ENCODE results near the gene CAMK1D. TPM values are rescaled to one million over a fixed set of nuclear protein-coding genes. Genes with fewer than 3 reads are reported as not detected.

CAMK1D gene
- total and polyA plus RNA-seq, 2 donors (not counting 3 experiments of a cell fraction or from before 2014, with no cell fraction given) = 0.37 to 4.2 TPM

DNA sequence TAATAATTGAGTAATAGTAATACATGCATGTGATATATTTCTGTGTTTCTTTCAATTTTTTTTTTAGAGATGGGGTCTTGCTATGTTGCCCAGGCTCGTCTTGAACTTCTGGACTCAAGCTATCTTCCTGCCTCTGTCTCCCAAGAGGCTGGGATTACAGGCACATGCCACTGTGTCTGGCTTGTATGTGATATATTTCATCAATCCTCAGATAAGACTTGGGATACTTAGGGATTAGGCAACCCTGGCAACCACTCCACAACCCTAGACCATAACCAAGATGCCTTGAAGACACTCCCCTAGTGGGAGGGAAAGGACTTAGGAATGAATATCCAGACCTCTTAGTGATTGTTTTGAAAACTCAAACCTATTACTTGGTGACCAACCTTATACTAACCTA lies 497.4 kb downstream of the CAMK1D start:
- dilution Hi-C loops (cut with MboI; ENCODE audit: extremely low pct_ligation_motif_present, low sequenced_read_pairs) = no loop called here
- H3K27ac ChIP-seq (ENCODE audit: insufficient read depth, low read depth, low read length) = no peak overlapping the region
- H3K4me1 ChIP-seq (ENCODE audit: control insufficient read depth, extremely low read depth, insufficient read depth, low read length) = peaks cover 31% of the 10 kb centered on the region
- H3K9me3 ChIP-seq (replicated peaks; ENCODE audit: control insufficient read depth, insufficient read depth, low read length) = no peaks in the 10 kb centered on the region
- no peaks in the 10 kb centered on the region for H3K79me2 ChIP-seq (ENCODE audit: control insufficient read depth, insufficient read depth, low read length)
- intact Hi-C loops (cut with micrococcal nuclease) = loop anchor here (5.0 kb wide), 1 partner anchor 44 kb away; no protein-coding TSS in a partner anchor
- POLR2A ChIA-PET = no interaction called here
- CTCF ChIA-PET = interaction anchor here (1.0 to 2.0 kb wide), 2 partner anchors 17 to 64 kb away, joined by 3 to 7 read pairs; no protein-coding TSS in a partner anchor
- no peaks in the 10 kb centered on the region for H3K27me3 ChIP-seq (ENCODE audit: control insufficient read depth in 2 of 2, insufficient read depth in 2 of 2, low read length in 2 of 2)
- no peaks in the 10 kb centered on the region for H3K36me3 ChIP-seq (ENCODE audit: control insufficient read depth in 2 of 2, extremely low read depth in 1 of 2, insufficient read depth in 2 of 2, low read length in 2 of 2)
- FAIRE-seq (no peak), DNase-seq (ENCODE audit: low read depth, low spot score) (no peak)
- H2AFZ ChIP-seq (ENCODE audit: low read depth, low read length) = no peak overlapping the region
- H3K9me1 ChIP-seq (replicated peaks; ENCODE audit: control insufficient read depth, extremely low read depth, insufficient read depth, low read length) = no peaks in the 10 kb centered on the region
- no peak overlapping the region for H3K9ac ChIP-seq (replicated peaks; ENCODE audit: extremely low read depth, insufficient read depth, low read length)
- TF ChIP-seq EZH2 (IDR thresholded peaks at IDR 0.05; ENCODE audit: borderline replicate concordance, low read depth, low read length, severe bottlenecking) = no peak
- TF ChIP-seq GATA2 (IDR thresholded peaks at IDR 0.05; ENCODE audit: insufficient read depth, insufficient read length, low read depth, low read length) = no peak
- TF ChIP-seq, protein P1, sequence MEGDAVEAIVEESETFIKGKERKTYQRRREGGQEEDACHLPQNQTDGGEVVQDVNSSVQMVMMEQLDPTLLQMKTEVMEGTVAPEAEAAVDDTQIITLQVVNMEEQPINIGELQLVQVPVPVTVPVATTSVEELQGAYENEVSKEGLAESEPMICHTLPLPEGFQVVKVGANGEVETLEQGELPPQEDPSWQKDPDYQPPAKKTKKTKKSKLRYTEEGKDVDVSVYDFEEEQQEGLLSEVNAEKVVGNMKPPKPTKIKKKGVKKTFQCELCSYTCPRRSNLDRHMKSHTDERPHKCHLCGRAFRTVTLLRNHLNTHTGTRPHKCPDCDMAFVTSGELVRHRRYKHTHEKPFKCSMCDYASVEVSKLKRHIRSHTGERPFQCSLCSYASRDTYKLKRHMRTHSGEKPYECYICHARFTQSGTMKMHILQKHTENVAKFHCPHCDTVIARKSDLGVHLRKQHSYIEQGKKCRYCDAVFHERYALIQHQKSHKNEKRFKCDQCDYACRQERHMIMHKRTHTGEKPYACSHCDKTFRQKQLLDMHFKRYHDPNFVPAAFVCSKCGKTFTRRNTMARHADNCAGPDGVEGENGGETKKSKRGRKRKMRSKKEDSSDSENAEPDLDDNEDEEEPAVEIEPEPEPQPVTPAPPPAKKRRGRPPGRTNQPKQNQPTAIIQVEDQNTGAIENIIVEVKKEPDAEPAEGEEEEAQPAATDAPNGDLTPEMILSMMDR (IDR thresholded peaks at IDR 0.05; ENCODE audit: extremely low read depth in 1 of 2, insufficient read depth in 1 of 2, low read depth in 1 of 2, low read length in 2 of 2) = no peak
- TF ChIP-seq, protein P2, sequence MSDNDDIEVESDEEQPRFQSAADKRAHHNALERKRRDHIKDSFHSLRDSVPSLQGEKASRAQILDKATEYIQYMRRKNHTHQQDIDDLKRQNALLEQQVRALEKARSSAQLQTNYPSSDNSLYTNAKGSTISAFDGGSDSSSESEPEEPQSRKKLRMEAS (IDR thresholded peaks at IDR 0.05; ENCODE audit: insufficient read depth, insufficient read length) = no peak
- TF ChIP-seq POLR2A (IDR thresholded peaks at IDR 0.05; ENCODE audit: low read depth, low read length) = no peak
- TF ChIP-seq MYC (IDR thresholded peaks at IDR 0.05; ENCODE audit: low read depth, low read length) = no peak
- TF ChIP-seq JUN (IDR thresholded peaks at IDR 0.05; ENCODE audit: borderline replicate concordance, insufficient read depth, insufficient read length, low read depth) = no peak
- TF ChIP-seq FOS (IDR thresholded peaks at IDR 0.05; ENCODE audit: borderline replicate concordance, insufficient read depth, low read length) = no peak
- no peak for TF ChIP-seq POLR2AphosphoS5 (IDR thresholded peaks at IDR 0.05; ENCODE audit: insufficient read depth, low read depth, low read length)
- no TSS peak for BruUV-seq (replicated peaks)
- no peaks in the 10 kb centered on the region for H4K20me1 ChIP-seq (replicated peaks; ENCODE audit: control insufficient read depth, extremely low read depth, insufficient read depth, low read length)
- no peak overlapping the region for H3K4me2 ChIP-seq (ENCODE audit: insufficient read depth, low read length)
- no peak overlapping the region for H3K4me3 ChIP-seq (replicated peaks in 1 of 3; ENCODE audit: insufficient read depth in 1 of 3, low read depth in 1 of 3, low read length in 3 of 3)

Measured in endothelial cell of umbilical vein (primary cell).